ENCODE data around the gene HDAC8. TPM values are rescaled to one million over a fixed set of nuclear protein-coding genes. Genes with fewer than 3 reads are reported as not detected.

Gene HDAC8
- total and polyA plus RNA-seq, 9 donors: 16.9 to 33.7 (median 24.2) TPM

DNA sequence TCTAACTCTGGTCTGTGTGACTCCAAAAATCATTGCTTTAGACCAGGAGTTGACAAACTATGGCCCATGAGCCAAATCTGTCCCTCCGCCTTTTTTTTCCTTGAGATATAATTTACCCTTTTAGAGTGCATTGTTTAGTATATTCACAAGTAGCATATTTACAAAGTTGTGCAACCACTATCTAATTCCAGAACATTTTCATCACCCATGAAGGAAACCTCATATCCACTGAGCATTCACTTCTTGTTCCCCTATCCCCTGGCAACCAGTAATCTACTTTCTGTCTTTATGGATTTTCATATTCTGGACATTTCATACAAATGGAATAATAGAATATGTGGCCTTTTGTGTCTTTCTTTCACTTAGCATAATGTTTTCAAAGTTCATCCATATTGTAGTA, 199.5 kb downstream of the HDAC8 start:
- DNase-seq: no peak
- Histone ChIP-seq H3K27me3 (no peaks in the 10 kb centered on the region), H3K27ac (no peak overlapping the region), H3K36me3 (no peaks in the 10 kb centered on the region), H3K4me3 (no peak overlapping the region), H3K4me1 (ENCODE audit: insufficient read depth) (no peaks in the 10 kb centered on the region), H3K9me3 (no peaks in the 10 kb centered on the region)
- intact Hi-C loops (cut with DNase I): no loop called here
- WGBS, 3 donors: 79 to 92% (median 92%) methylated on average over 1 of the region's 1 CpG
- TF ChIP-seq, protein P1, sequence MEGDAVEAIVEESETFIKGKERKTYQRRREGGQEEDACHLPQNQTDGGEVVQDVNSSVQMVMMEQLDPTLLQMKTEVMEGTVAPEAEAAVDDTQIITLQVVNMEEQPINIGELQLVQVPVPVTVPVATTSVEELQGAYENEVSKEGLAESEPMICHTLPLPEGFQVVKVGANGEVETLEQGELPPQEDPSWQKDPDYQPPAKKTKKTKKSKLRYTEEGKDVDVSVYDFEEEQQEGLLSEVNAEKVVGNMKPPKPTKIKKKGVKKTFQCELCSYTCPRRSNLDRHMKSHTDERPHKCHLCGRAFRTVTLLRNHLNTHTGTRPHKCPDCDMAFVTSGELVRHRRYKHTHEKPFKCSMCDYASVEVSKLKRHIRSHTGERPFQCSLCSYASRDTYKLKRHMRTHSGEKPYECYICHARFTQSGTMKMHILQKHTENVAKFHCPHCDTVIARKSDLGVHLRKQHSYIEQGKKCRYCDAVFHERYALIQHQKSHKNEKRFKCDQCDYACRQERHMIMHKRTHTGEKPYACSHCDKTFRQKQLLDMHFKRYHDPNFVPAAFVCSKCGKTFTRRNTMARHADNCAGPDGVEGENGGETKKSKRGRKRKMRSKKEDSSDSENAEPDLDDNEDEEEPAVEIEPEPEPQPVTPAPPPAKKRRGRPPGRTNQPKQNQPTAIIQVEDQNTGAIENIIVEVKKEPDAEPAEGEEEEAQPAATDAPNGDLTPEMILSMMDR (IDR thresholded peaks at IDR 0.05): no peak
- TF ChIP-seq EP300 (IDR thresholded peaks at IDR 0.05) (no peak), POLR2A (IDR thresholded peaks at IDR 0.05) (no peak)

GRCh38 chrX:72372735-72373134, 199.9 kb downstream of the HDAC8 start:
- H3K4me1 ChIP-seq (ENCODE audit: insufficient read depth): no peaks in the 10 kb centered on the region
- H3K27ac ChIP-seq: no peak overlapping the region
- TF ChIP-seq, protein P1 (IDR thresholded peaks at IDR 0.05): no peak
- TF ChIP-seq POLR2A (IDR thresholded peaks at IDR 0.05) (no peak), EP300 (IDR thresholded peaks at IDR 0.05) (no peak)
- H3K27me3 ChIP-seq: no peaks in the 10 kb centered on the region
- 79 to 87% (median 86%) methylated on average over 2 of the region's 2 CpGs for WGBS, 3 donors
- DNase-seq: no peak
- H3K4me3 ChIP-seq: no peak overlapping the region
- intact Hi-C loops (cut with DNase I): no loop called here
- no peaks in the 10 kb centered on the region for H3K9me3 ChIP-seq
- no peaks in the 10 kb centered on the region for H3K36me3 ChIP-seq

DNA sequence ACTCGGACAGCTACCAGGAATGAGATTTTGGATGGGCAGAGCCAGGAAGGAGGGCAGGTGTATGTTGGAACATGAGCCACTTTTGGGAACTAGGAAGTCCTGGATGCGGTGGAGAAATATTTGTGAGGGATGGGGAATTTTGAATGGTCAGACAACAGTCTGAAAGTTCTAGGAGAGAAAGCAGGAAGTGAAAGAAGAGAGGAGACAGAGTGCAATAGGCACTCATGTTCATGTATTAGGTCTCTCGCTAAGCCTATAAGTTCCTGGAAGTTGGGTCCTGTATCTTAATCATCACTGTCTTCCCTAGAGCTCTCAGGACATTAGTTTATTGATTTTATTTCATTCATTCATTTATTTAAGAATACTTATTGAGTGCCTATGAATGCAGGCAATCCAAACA, 201.2 kb downstream of the HDAC8 start:
- DNase-seq: no peak
- no peaks in the 10 kb centered on the region for H3K27me3 ChIP-seq
- no peaks in the 10 kb centered on the region for H3K36me3 ChIP-seq
- TF ChIP-seq POLR2A (IDR thresholded peaks at IDR 0.05): no peak
- TF ChIP-seq, protein P1 (IDR thresholded peaks at IDR 0.05): no peak
- TF ChIP-seq EP300 (IDR thresholded peaks at IDR 0.05): no peak
- WGBS, 3 donors: 73 to 81% (median 77%) methylated on average over 3 of the region's 3 CpGs
- H3K4me1 ChIP-seq (ENCODE audit: insufficient read depth): no peaks in the 10 kb centered on the region
- H3K4me3 ChIP-seq: no peak overlapping the region
- intact Hi-C loops (cut with DNase I): no loop called here
- H3K9me3 ChIP-seq: no peaks in the 10 kb centered on the region
- no peak overlapping the region for H3K27ac ChIP-seq

DNA sequence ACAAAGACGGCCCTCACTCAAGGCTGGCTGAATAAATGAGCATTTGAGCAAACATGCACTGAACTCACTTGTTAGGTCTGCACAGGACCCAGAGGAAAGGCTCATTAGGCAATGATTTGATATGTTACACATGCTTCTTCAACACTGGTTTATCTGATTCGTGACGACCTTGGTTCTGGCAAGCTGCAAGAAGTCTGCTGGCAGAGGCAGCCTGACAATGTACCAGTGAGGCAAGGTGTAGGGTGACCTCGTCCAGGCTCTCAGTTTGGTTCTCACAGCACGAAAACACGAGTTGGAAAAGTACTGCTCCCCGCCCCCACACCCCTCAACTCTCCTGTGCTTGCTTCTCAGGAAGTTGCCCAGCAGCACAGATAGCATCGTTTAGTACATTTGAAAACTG, 203.8 kb downstream of the HDAC8 start:
- WGBS, 3 donors: 29 to 35% (median 35%) methylated on average over 8 of the region's 8 CpGs
- Histone ChIP-seq H3K4me3 (no peak overlapping the region), H3K9me3 (no peaks in the 10 kb centered on the region), H3K27ac (no peak overlapping the region), H3K36me3 (no peaks in the 10 kb centered on the region), H3K27me3 (no peaks in the 10 kb centered on the region), H3K4me1 (ENCODE audit: insufficient read depth) (no peaks in the 10 kb centered on the region)
- TF ChIP-seq POLR2A (IDR thresholded peaks at IDR 0.05) (no peak), EP300 (IDR thresholded peaks at IDR 0.05) (no peak)
- TF ChIP-seq, protein P1 (IDR thresholded peaks at IDR 0.05): no peak
- intact Hi-C loops (cut with DNase I): no loop called here
- no peak for DNase-seq

GRCh38 chrX:72367516-72367915, 205.1 kb downstream of the HDAC8 start:
- intact Hi-C loops (cut with DNase I): no loop called here
- no peaks in the 10 kb centered on the region for H3K27me3 ChIP-seq
- no peaks in the 10 kb centered on the region for H3K9me3 ChIP-seq
- no peak overlapping the region for H3K4me3 ChIP-seq
- H3K36me3 ChIP-seq: no peaks in the 10 kb centered on the region
- H3K4me1 ChIP-seq (ENCODE audit: insufficient read depth): no peaks in the 10 kb centered on the region
- DNase-seq: no peak
- TF ChIP-seq POLR2A (IDR thresholded peaks at IDR 0.05): no peak
- TF ChIP-seq, protein P1 (IDR thresholded peaks at IDR 0.05): no peak
- no peak for TF ChIP-seq EP300 (IDR thresholded peaks at IDR 0.05)
- H3K27ac ChIP-seq: no peak overlapping the region
- WGBS, 3 donors: 86 to 92% (median 87%) methylated on average over 1 of the region's 1 CpG

All from ovary (tissue), 9 donors.